ENCODE results near the gene ATP6V0A1.

DNA sequence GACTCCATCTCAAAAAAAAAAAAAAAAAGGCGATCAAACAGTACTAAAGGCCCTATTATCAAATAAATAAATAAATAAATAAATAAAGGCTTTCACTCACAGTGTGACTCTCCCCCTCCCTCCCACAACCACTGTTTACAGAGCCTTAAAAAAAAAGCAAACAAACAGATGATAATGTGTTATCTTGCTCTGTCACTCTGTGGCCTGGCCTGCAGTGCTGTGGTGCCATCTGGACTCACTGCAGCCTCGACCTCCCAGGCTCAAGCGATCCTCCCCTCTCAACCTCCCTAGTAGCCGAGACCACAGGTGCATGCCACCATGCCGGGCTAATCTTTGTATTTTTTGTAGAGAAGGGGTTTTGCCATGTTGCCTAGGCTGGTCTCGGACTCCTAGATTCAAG, 69.3 kb downstream of the ATP6V0A1 start:
- TF ChIP-seq EP300 (IDR thresholded peaks at IDR 0.05) = no peak
- TF ChIP-seq, protein P1, sequence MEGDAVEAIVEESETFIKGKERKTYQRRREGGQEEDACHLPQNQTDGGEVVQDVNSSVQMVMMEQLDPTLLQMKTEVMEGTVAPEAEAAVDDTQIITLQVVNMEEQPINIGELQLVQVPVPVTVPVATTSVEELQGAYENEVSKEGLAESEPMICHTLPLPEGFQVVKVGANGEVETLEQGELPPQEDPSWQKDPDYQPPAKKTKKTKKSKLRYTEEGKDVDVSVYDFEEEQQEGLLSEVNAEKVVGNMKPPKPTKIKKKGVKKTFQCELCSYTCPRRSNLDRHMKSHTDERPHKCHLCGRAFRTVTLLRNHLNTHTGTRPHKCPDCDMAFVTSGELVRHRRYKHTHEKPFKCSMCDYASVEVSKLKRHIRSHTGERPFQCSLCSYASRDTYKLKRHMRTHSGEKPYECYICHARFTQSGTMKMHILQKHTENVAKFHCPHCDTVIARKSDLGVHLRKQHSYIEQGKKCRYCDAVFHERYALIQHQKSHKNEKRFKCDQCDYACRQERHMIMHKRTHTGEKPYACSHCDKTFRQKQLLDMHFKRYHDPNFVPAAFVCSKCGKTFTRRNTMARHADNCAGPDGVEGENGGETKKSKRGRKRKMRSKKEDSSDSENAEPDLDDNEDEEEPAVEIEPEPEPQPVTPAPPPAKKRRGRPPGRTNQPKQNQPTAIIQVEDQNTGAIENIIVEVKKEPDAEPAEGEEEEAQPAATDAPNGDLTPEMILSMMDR (IDR thresholded peaks at IDR 0.05) = no peak
- TF ChIP-seq POLR2A (IDR thresholded peaks at IDR 0.05; ENCODE audit: low read depth) = no peak
- TF ChIP-seq POLR2AphosphoS5 (IDR thresholded peaks at IDR 0.05) = no peak
